Lung (tissue), 12 donors: ENCODE measurements around the gene IL1RAPL1. TPM values are rescaled to one million over a fixed set of nuclear protein-coding genes. Genes with fewer than 3 reads are reported as not detected.

ENCODE experiments used
- ATAC-seq: fragments of 200-7000 bp; cut with Tn5 transposase; one replicate; pipeline ENCODE4 v1.9.1; 2020; ENCODE audit warnings: moderate number of reproducible peaks; ENCODE audit not compliant: insufficient read depth, low FRiP score
- DNase-seq, 3 donors: peaks; one replicate each; pipeline ENCODE4 v3.0.0-alpha.2; 2013 to 2017
- H3K27ac ChIP-seq, 2 donors: one replicate each; pipeline ENCODE4 v1.5.1; 2013; ENCODE audit warnings: mild to moderate bottlenecking in 2 of 2, moderate library complexity in 2 of 2, control low read depth in 1 of 2, inconsistent platforms in 1 of 2, low read depth in 1 of 2, low read length in 1 of 2
- H3K27me3 ChIP-seq, 3 donors: one replicate each; pipeline ENCODE4 v1.5.1; 2013; ENCODE audit warnings: low read length in 2 of 3; ENCODE audit not compliant: control insufficient read depth in 3 of 3, insufficient read depth in 3 of 3
- H3K36me3 ChIP-seq, 4 donors: one replicate each; pipeline ENCODE4 v1.5.1; 2013; ENCODE audit warnings: low read length in 4 of 4, mild to moderate bottlenecking in 1 of 4, moderate library complexity in 1 of 4; ENCODE audit not compliant: control insufficient read depth in 4 of 4, insufficient read depth in 4 of 4
- H3K4me1 ChIP-seq, 5 donors: one replicate each; pipeline ENCODE4 v1.5.1; 2013; ENCODE audit warnings: low read length in 5 of 5, mild to moderate bottlenecking in 2 of 5, moderate library complexity in 1 of 5; ENCODE audit not compliant: control insufficient read depth in 5 of 5, insufficient read depth in 5 of 5
- H3K4me3 ChIP-seq: one replicate; pipeline ENCODE4 v1.5.1; 2013; ENCODE audit warnings: mild to moderate bottlenecking, control low read depth, moderate library complexity
- H3K9ac ChIP-seq, 2 donors: one replicate each; pipeline ENCODE4 v1.5.1; 2013; ENCODE audit warnings: low read length in 2 of 2, control low read depth in 1 of 2; ENCODE audit not compliant: insufficient read depth in 1 of 2
- H3K9me3 ChIP-seq, 4 donors: one replicate each; pipeline ENCODE4 v1.5.1; 2013; ENCODE audit warnings: low read length in 3 of 4, mild to moderate bottlenecking in 1 of 4, moderate library complexity in 1 of 4; ENCODE audit not compliant: control insufficient read depth in 4 of 4, insufficient read depth in 3 of 4
- WGBS, 2 donors: extraction: QIAGEN DNeasy Blood & Tissue Kit; methylation state at CpG; one replicate each; pipeline ENCODE4 v1.1.7; 2013; 5-methylcytosine and 5-hydroxymethylcytosine counted together
- polyA plus RNA-seq, 2 donors: library from polyadenylated mRNA; stranded (reverse); fragments of 200-250 nt; gene quantifications; one replicate each; pipeline ENCODE4 v1.2.1, GENCODE V29; 2013
- total RNA-seq, 2 donors: library from RNA; depleted of rRNA in 1 of 2; stranded (reverse); fragments of >200 nt in 1 of 2; gene quantifications; one replicate each; pipeline ENCODE4 v1.2.1, GENCODE V29; 2014 to 2021
- TF ChIP-seq, protein P1 (sequence below): IDR thresholded peaks from 2 replicates; pipeline ENCODE4 v1.5.1; 2012; ENCODE audit warnings: mild to moderate bottlenecking; ENCODE audit errors: control extremely low read depth, extremely low read depth
- donor health status: control.
- donor health status: control.
- donor health status: Bipolar disorder and iron deficiency.
- donor health status: healthy.
- donor health status: DM: yes; HTN: yes; CAD: no.

The IL1RAPL1 gene
- total and polyA plus RNA-seq, 4 donors: 2.2 TPM; not detected in 3

DNA sequence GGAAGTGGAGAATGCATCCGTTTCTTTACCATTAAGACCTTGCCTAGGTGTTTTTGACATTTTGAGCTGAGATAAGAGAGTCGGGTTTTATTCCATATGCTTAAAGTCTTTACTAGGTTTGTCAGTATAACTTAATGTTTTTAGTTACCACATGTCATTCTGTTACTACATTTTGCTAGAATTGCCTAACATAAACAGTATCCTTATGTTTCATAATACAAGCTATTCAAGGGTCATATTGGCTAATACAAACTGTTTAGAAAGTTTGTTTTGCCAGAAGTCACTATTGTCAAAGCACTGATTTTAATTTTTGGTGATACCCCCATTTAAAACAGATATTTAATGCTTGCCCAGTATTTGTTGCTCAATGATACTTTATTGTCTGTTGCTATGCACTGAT is 1200.4 kb downstream of the IL1RAPL1 start:
- H3K36me3 ChIP-seq: no peaks in the 10 kb centered on the region
- peaks cover 0 to 6% (median 0%) of the 10 kb centered on the region in 5 donors for H3K4me1 ChIP-seq
- no peak overlapping the region for H3K27ac ChIP-seq
- no peak overlapping the region for H3K4me3 ChIP-seq
- WGBS, 2 donors: 56 to 83% methylated on average over 2 of the region's 2 CpGs
- peak in 2 of 3 donors; percentile 77 to 78 for DNase-seq
- H3K27me3 ChIP-seq: no peaks in the 10 kb centered on the region
- no peak for ATAC-seq
- no peaks in the 10 kb centered on the region for H3K9me3 ChIP-seq
- TF ChIP-seq, protein P1, sequence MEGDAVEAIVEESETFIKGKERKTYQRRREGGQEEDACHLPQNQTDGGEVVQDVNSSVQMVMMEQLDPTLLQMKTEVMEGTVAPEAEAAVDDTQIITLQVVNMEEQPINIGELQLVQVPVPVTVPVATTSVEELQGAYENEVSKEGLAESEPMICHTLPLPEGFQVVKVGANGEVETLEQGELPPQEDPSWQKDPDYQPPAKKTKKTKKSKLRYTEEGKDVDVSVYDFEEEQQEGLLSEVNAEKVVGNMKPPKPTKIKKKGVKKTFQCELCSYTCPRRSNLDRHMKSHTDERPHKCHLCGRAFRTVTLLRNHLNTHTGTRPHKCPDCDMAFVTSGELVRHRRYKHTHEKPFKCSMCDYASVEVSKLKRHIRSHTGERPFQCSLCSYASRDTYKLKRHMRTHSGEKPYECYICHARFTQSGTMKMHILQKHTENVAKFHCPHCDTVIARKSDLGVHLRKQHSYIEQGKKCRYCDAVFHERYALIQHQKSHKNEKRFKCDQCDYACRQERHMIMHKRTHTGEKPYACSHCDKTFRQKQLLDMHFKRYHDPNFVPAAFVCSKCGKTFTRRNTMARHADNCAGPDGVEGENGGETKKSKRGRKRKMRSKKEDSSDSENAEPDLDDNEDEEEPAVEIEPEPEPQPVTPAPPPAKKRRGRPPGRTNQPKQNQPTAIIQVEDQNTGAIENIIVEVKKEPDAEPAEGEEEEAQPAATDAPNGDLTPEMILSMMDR: no peak
- no peak overlapping the region for H3K9ac ChIP-seq

DNA sequence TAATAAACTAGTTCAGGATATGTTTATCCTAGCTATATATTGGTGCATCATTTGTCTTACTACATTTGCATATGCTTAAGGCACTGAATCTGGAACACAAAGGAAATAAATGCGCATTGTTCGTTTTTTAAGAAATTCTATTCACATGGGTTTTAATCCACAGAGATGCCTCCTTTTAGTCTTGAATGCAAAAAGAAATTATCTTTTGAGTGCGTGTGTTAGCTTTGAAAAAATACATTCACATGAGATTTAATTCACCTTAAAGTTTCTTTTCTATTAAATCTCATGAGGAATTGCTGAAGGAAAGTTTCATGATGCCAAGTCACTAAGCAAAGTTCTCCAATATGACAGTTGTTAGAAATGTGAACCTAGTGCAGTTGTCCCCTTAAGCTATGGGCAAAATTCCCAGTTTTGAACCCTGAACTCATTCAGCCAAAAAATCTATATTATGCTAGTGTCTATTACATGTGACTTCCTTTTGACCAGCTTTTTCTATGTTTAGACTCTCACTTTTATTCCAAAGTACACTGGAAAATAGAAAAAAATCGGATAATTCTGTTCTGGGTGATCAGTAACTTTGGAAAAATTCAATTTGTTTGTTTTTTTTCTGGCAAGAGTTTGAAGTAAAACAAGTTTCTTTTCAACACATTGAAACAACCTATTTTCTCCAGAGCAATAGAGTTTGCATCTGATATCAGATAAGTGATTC is 1201.9 kb downstream of the IL1RAPL1 start:
- H3K36me3 ChIP-seq: no peaks in the 10 kb centered on the region
- WGBS, 2 donors: 68 to 83% methylated on average over 4 of the region's 4 CpGs
- TF ChIP-seq, protein P1: no peak
- H3K9me3 ChIP-seq: no peaks in the 10 kb centered on the region
- DNase-seq (no peak), ATAC-seq (no peak)
- H3K4me1 ChIP-seq: peaks cover 0 to 6% (median 0%) of the 10 kb centered on the region in 5 donors
- no peak overlapping the region for H3K27ac ChIP-seq
- H3K9ac ChIP-seq: no peak overlapping the region
- H3K4me3 ChIP-seq: no peak overlapping the region
- H3K27me3 ChIP-seq: no peaks in the 10 kb centered on the region

DNA sequence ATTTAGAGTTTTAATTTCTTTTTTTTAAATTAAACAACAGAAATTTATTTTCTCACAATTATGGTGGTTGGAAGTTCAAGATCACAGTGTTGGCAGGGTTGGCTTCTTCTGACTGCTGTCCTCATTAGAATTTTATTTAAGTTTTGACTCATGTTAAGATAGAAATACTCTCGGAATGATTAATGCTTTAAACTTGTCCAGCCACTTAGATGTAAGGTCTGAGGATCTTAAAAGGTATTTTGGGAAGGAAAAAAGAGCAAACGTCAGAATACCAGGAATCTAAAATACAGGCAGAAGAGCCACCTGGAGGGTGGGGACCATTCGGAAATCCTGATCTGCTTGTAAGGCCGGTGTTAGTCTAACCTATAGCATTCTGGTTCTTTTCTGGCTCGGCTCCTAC is 1205.1 kb downstream of the IL1RAPL1 start:
- H3K27ac ChIP-seq: no peak overlapping the region
- no peaks in the 10 kb centered on the region for H3K4me1 ChIP-seq
- no peak overlapping the region for H3K4me3 ChIP-seq
- no peaks in the 10 kb centered on the region for H3K36me3 ChIP-seq
- 69 to 85% methylated on average over 5 of the region's 5 CpGs for WGBS, 2 donors
- H3K27me3 ChIP-seq: peaks cover 0 to 2% (median 2%) of the 10 kb centered on the region in 3 donors
- no peak overlapping the region for H3K9ac ChIP-seq
- ATAC-seq: no peak
- TF ChIP-seq, protein P1: no peak
- DNase-seq: no peak
- no peaks in the 10 kb centered on the region for H3K9me3 ChIP-seq
